ENCODE data around the gene EIPR1.

DNA sequence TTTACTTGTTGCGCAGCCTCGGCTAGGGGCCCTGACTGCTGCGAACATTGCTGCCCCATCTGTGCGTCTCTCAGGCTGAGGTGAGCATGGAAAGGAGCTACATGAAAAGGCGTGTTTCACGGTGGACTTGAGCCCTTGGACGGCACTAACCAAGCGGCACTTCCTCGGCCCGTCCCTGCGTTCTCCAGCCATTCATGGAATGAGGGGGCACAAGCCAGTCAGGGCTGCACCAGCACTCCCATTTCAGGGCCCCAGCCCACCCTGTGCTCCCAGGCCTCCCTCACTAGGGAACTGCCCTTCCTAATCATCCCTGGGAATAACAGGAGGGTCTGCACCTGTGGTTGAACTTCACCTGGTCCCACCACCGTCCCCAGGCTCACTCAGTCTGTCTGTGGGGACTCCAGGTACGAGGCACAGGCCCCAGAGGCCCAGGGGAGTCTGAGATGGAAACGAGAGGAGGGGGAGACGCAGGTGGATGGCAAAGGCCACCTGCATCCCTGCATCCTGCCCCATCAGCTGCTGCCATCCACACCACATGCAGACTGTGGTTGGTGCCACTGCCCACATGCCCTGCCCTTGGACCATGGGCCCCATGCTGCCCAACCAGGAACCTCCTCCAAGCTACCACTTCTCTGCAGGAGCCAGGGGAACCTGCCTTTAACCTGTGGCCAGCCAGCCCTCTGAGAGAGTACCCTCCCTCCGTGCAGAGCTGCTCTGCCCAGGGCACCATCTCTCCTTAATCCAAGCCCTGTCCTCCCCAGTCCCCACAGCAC is 99.7 kb downstream of the EIPR1 start:
- no peak for TF ChIP-seq EZH2 (IDR thresholded peaks at IDR 0.05; ENCODE audit: low read depth, unreplicated experiment)
- TF ChIP-seq CTCF (conservative IDR thresholded peaks at IDR 0.05; ENCODE audit: low read depth in 2 of 2): no peak
- no peak for TF ChIP-seq POLR2AphosphoS5 (IDR thresholded peaks at IDR 0.05; ENCODE audit: low read depth)
- TF ChIP-seq ZNF462 (CRISPR knock-in tag; IDR thresholded peaks at IDR 0.05): no peak
- TF ChIP-seq CREB1 (CRISPR knock-in tag; IDR thresholded peaks at IDR 0.05; ENCODE audit: low read depth): no peak
